A673 (cell line): ENCODE results near the gene RSPH9. TPM values are rescaled to one million over a fixed set of nuclear protein-coding genes. Genes with fewer than 3 reads are reported as not detected.

Experiments
- BruUV-seq: library from RNA; stranded (reverse); fragments of 400-500 nt; replicated peaks from 2 replicates; lab custom pipeline; 2021; lab: Mats Ljungman, UMichigan
- CTCF ChIA-PET: fragments of 300-600 bp; sonication (Branson Sonifier 250); formaldehyde crosslinking; loops from one replicate; lab custom pipeline; 2022; ENCODE audit warnings: antibody characterized with exemption; lab: Charles Lee
- POLR2A ChIA-PET: fragments of 300-600 bp; sonication (Branson Sonifier 250); formaldehyde crosslinking; loops from one replicate; lab custom pipeline; 2022; ENCODE audit warnings: antibody characterized with exemption; ENCODE audit not compliant: low non-redundant PET; lab: Charles Lee
- DNase-seq: peaks from one replicate; pipeline ENCODE4 v3.0.0-alpha.2; 2015; ENCODE audit warnings: low spot score
- H3K27ac ChIP-seq: fragments of 200-600 bp; sonication (generic); 2 replicates; pipeline ENCODE4 v1.5.1; 2016; ENCODE audit warnings: mixed run types, low read depth, mild to moderate bottlenecking, mixed read lengths, antibody characterized with exemption, low read length; ENCODE audit not compliant: poor library complexity, severe bottlenecking
- H3K27me3 ChIP-seq: fragments of 200-600 bp; sonication (generic); replicated peaks from 2 replicates; pipeline ENCODE4 v1.6.1; 2017; ENCODE audit warnings: mixed run types, low read depth, mild to moderate bottlenecking, mixed read lengths, antibody characterized with exemption, low read length; ENCODE audit not compliant: insufficient read depth, poor library complexity
- H3K36me3 ChIP-seq: fragments of 200-600 bp; sonication (generic); 2 replicates; pipeline ENCODE4 v1.6.1; 2016; ENCODE audit warnings: mixed run types, mild to moderate bottlenecking, mixed read lengths, antibody characterized with exemption, low read length; ENCODE audit not compliant: insufficient read depth, poor library complexity, severe bottlenecking
- H3K4me1 ChIP-seq: fragments of 200-600 bp; sonication (generic); 2 replicates; pipeline ENCODE4 v1.6.1; 2017; ENCODE audit warnings: mixed run types, mild to moderate bottlenecking, mixed read lengths, antibody characterized with exemption, low read length; ENCODE audit not compliant: insufficient read depth, poor library complexity, severe bottlenecking
- H3K4me3 ChIP-seq: fragments of 200-600 bp; sonication (generic); 2 replicates; pipeline ENCODE4 v1.5.1; 2016; ENCODE audit warnings: low read depth, mixed run types, mild to moderate bottlenecking, mixed read lengths, low read length; ENCODE audit not compliant: poor library complexity, severe bottlenecking
- H3K9me3 ChIP-seq: fragments of 200-600 bp; sonication (generic); 2 replicates; pipeline ENCODE4 v1.6.1; 2016; ENCODE audit warnings: mixed run types, low read depth, mild to moderate bottlenecking, mixed read lengths, antibody characterized with exemption, low read length; ENCODE audit not compliant: poor library complexity, severe bottlenecking
- CTCF ChIP-seq: fragments of 300-800, 200-600 bp; sonication (generic); conservative IDR thresholded peaks from 2 replicates; pipeline ENCODE4 v1.5.1; 2017; ENCODE audit warnings: low read depth, mild to moderate bottlenecking, antibody characterized with exemption, low read length, moderate library complexity, mixed read lengths
- EZH2 ChIP-seq: fragments of 200-600 bp; sonication (generic); IDR thresholded peaks from 2 replicates; pipeline ENCODE4 v1.6.1; 2017; ENCODE audit warnings: borderline replicate concordance, low read depth, mild to moderate bottlenecking, mixed read lengths, antibody characterized with exemption, low read length; ENCODE audit not compliant: poor library complexity, severe bottlenecking
- intact Hi-C: fragments of 100-400 bp; cut with micrococcal nuclease; formaldehyde crosslinking; loops from one replicate; pipeline ENCODE4 v1.10.0; 2022; ENCODE audit not compliant: unreplicated experiment
- total RNA-seq: library from RNA; stranded (reverse); gene quantifications from 2 replicates; pipeline ENCODE4 v1.2.3, GENCODE V29; 2021

Gene RSPH9
- total RNA-seq, 1 experiment from 2014 or later = 0.11 TPM

GRCh38 chr6:43695967-43696291 is 51.1 kb downstream of the RSPH9 start:
- Histone ChIP-seq H3K4me3 (no peak overlapping the region), H3K4me1 (peaks cover 6% of the 10 kb centered on the region), H3K27me3 (no peaks in the 10 kb centered on the region), H3K9me3 (no peaks in the 10 kb centered on the region), H3K27ac (no peak overlapping the region), H3K36me3 (no peaks in the 10 kb centered on the region)
- no peak for DNase-seq
- intact Hi-C loops = no loop called here
- ChIA-PET POLR2A (no interaction called here), CTCF (no interaction called here)
- BruUV-seq = no TSS peak
- TF ChIP-seq EZH2 (no peak), CTCF (no peak)

GRCh38 chr6:43697421-43697820 is 52.6 kb downstream of the RSPH9 start:
- no peaks in the 10 kb centered on the region for H3K27me3 ChIP-seq
- peaks cover 11% of the 10 kb centered on the region for H3K4me1 ChIP-seq
- ChIA-PET POLR2A (no interaction called here), CTCF (no interaction called here)
- H3K4me3 ChIP-seq = no peak overlapping the region
- no peaks in the 10 kb centered on the region for H3K36me3 ChIP-seq
- intact Hi-C loops = no loop called here
- no TSS peak for BruUV-seq
- TF ChIP-seq EZH2 (no peak), CTCF (no peak)
- no peak overlapping the region for H3K27ac ChIP-seq
- DNase-seq = no peak
- no peaks in the 10 kb centered on the region for H3K9me3 ChIP-seq

GRCh38 chr6:43698584-43699349 is 53.9 kb downstream of the RSPH9 start:
- no peak for TF ChIP-seq EZH2
- TF ChIP-seq CTCF = no peak
- H3K36me3 ChIP-seq = no peaks in the 10 kb centered on the region
- ChIA-PET POLR2A (no interaction called here), CTCF (interaction anchor here (0.7 kb wide), 1 partner anchor 22 kb away, joined by 3 read pairs; no protein-coding TSS in a partner anchor)
- DNase-seq = no peak
- no peaks in the 10 kb centered on the region for H3K27me3 ChIP-seq
- no peaks in the 10 kb centered on the region for H3K9me3 ChIP-seq
- no TSS peak for BruUV-seq
- H3K4me3 ChIP-seq = no peak overlapping the region
- intact Hi-C loops = no loop called here
- peaks cover 24% of the 10 kb centered on the region for H3K4me1 ChIP-seq
- no peak overlapping the region for H3K27ac ChIP-seq
